Activated CD4-positive, alpha-beta T cell treated with anti-CD3 and anti-CD28 coated beads, Interleukin-2, amount 10 ng/mL, durations not matched to agents 7 days and 5 days (primary cell): Measurements from ENCODE around the gene MCCD1. TPM values are rescaled to one million over a fixed set of nuclear protein-coding genes. Genes with fewer than 3 reads are reported as not detected.
"Not testable (repeated sequence)": the region's sequence is repeated elsewhere in the genome, so short reads cannot be mapped to it uniquely, and the experiment has no call there.

ENCODE experiments used
- CTCF ChIA-PET: fragments of 350-600 bp; sonication (Branson Sonifier 250); formaldehyde crosslinking; loops from one replicate; lab custom pipeline; 2021; ENCODE audit warnings: antibody characterized with exemption; lab: Charles Lee
- POLR2A ChIA-PET: fragments of 350-600 bp; sonication (Branson Sonifier 250); formaldehyde crosslinking; loops from one replicate; lab custom pipeline; 2021; ENCODE audit warnings: antibody characterized with exemption; lab: Charles Lee
- DNase-seq: peaks from one replicate; pipeline ENCODE4 v3.0.0-alpha.2; 2020
- H3K27ac Mint-ChIP-seq: one replicate; pipeline ENCODE4 v1.8.0; 2021; ENCODE audit warnings: mild to moderate bottlenecking, moderate library complexity, mixed read lengths
- H3K27me3 Mint-ChIP-seq: one replicate; pipeline ENCODE4 v1.8.0; 2021; ENCODE audit warnings: mixed read lengths
- H3K36me3 Mint-ChIP-seq: one replicate; pipeline ENCODE4 v1.8.0; 2021; ENCODE audit warnings: low read depth, mixed read lengths
- H3K4me1 Mint-ChIP-seq: one replicate; pipeline ENCODE4 v1.8.0; 2021; ENCODE audit warnings: mixed read lengths
- H3K4me3 Mint-ChIP-seq: one replicate; pipeline ENCODE4 v1.8.0; 2021; ENCODE audit warnings: mild to moderate bottlenecking, moderate library complexity, mixed read lengths
- H3K9me3 Mint-ChIP-seq: one replicate; pipeline ENCODE4 v1.8.0; 2021; ENCODE audit warnings: mixed read lengths
- total RNA-seq, 2 experiments: library from RNA; stranded (reverse); gene quantifications; one replicate each; pipeline ENCODE4 v1.2.3, GENCODE V29; 2021

MCCD1 gene
- total RNA-seq, 2 experiments from 2014 or later = not detected

DNA sequence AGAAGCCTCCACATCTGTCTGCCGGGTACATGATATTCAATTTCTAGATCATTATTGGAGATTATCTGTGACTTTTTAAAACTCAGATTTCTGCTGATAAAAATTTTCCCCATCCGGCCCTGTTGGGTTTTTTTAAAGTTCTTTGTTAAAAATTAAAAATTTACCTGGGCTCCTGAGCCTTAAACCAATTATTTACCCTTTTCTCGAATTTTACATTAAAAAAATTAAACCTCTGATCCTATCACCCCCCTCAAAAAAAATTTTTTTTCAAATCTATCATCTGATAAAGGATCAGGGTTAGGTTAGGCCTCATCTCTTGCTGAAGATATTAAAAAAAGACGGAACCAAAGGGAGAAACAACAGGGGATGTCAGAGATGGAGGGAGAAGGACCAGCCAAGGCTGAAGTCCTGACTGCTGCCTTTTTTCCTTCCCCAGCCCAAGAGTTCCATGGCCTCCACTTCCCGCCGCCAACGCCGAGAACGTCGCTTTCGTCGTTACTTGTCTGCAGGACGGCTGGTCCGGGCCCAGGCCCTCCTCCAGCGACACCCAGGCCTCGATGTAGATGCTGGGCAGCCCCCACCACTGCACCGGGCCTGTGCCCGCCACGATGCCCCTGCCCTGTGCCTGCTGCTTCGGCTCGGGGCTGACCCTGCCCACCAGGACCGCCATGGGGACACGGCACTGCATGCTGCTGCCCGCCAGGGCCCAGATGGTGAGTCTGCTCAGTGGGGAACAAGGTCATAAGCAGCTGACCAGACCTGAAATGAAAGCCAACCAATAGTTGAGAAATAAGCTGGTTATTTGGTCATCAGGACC is 19.2 kb downstream of the MCCD1 start:
- ChIA-PET POLR2A (interaction anchor here (0.6 to 1.6 kb wide), 2 partner anchors 27 to 876 kb away, joined by 3 to 5 read pairs; partner anchors contain the start of gene TNF), CTCF (interaction anchor here (0.6 to 23.4 kb wide), 14 partner anchors 8 to 132 kb away, joined by 3 to 497 read pairs (median 6); partner anchors contain the start of genes LST1, LTA, LTB and NCR3)
- Mint-ChIP-seq H3K9me3 (no peaks in the 10 kb centered on the region), H3K27ac (peak overlapping the region; percentile 95), H3K4me1 (peaks cover 60% of the 10 kb centered on the region), H3K27me3 (no peaks in the 10 kb centered on the region), H3K36me3 (peaks cover 14% of the 10 kb centered on the region), H3K4me3 (peak overlapping the region; percentile 89)
- no peak for DNase-seq

DNA sequence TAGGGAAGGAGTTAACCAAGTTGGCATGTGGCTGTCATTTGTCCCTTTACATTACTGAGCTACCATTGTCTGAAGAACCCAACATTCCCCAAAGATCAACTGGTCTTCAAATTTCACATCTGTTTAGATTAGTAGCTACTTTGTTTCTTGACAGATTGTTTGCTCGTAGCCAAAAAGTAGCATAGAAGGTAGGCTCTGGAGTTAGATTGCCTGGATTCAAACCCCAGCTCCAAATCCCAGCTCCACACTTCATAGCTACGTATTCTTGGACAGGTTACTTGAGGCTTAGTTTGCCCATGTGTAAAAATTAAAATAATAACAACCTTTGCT is 19.7 kb downstream of the MCCD1 start:
- POLR2A ChIA-PET = interaction anchor here (0.6 to 1.6 kb wide), 2 partner anchors 26 to 876 kb away, joined by 3 to 5 read pairs; partner anchors contain the start of gene TNF
- no peaks in the 10 kb centered on the region for H3K27me3 Mint-ChIP-seq

DNA sequence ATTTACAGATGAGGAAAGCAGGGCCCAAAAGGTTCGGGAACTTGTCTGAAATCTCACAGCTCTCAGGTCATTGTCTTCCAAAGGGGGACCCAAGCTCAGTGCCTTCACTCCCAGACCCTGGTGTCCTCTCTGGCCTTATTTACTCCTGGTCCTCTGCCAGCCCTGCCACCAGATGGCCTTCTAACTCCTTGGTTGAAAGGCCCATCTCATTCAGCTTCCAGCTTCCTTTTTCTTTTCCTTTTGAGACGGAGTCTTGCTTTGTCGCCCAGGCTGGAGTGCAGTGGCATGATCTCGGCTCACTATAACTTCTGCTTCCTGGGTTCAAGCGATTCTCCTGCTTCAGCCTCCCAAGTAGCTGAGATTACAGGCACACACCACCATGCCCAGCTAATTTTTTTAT is 22.6 kb downstream of the MCCD1 start:
- H3K4me3 Mint-ChIP-seq, H3K9me3 Mint-ChIP-seq, H3K27me3 Mint-ChIP-seq: not testable (repeated sequence)
- Mint-ChIP-seq H3K36me3 (peaks cover 19% of the 10 kb centered on the region), H3K27ac (peak overlapping the region; percentile 62), H3K4me1 (peaks cover 56% of the 10 kb centered on the region)
- DNase-seq = peak; percentile 76
- ChIA-PET CTCF (interaction anchor here (0.5 to 23.4 kb wide), 26 partner anchors 9 to 512 kb away, joined by 3 to 497 read pairs (median 4); partner anchors contain the start of genes ABHD16A, BAG6, DDX39B and LST1), POLR2A (interaction anchor here (0.8 to 1.4 kb wide), 3 partner anchors 24 to 47 kb away, joined by 3 to 4 read pairs (median 3); partner anchors contain the start of gene TNF)

More for the DNA sequence above, 19.7 kb downstream of the MCCD1 start:
- CTCF ChIA-PET = interaction anchor here (0.8 to 23.4 kb wide), 10 partner anchors 10 to 124 kb away, joined by 3 to 497 read pairs (median 10); partner anchors contain the start of genes LST1, LTA, LTB and NCR3
- no peak overlapping the region for H3K27ac Mint-ChIP-seq
- no peaks in the 10 kb centered on the region for H3K9me3 Mint-ChIP-seq
- H3K36me3 Mint-ChIP-seq = peaks cover 16% of the 10 kb centered on the region
- peak overlapping the region; percentile 26 for H3K4me3 Mint-ChIP-seq
- peaks cover 56% of the 10 kb centered on the region for H3K4me1 Mint-ChIP-seq
- DNase-seq = no peak

DNA sequence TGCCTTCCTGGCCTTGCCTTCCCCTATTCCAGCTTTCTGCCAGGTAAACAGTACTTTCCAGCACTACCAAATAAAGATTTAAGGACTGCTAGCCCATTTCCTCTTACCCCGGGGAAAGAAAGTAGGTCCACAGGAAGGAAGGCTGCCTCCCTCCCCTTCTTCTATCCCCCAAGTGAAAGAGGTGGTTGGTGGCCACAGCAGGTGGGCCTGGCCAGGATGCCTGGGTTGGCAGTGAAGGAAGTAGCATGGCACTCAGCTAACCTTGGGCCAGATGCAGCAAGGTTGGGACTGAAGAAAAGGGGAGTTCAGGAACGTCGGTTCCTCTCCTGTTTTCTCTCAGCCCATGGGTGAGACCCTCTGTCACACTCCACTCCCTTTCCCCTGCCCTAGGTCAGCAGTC is 27.5 kb downstream of the MCCD1 start:
- H3K4me1 Mint-ChIP-seq = peaks cover 64% of the 10 kb centered on the region
- H3K36me3 Mint-ChIP-seq = peaks cover 41% of the 10 kb centered on the region
- no peak for DNase-seq
- H3K4me3 Mint-ChIP-seq = no peak overlapping the region
- H3K27ac Mint-ChIP-seq = peak overlapping the region; percentile 6
- no peaks in the 10 kb centered on the region for H3K27me3 Mint-ChIP-seq
- no peaks in the 10 kb centered on the region for H3K9me3 Mint-ChIP-seq
- ChIA-PET CTCF (interaction anchor here (0.8 to 23.4 kb wide), 7 partner anchors 9 to 42 kb away, joined by 3 to 497 read pairs (median 7); partner anchors contain the start of genes ATP6V1G2, LTB, NCR3 and NFKBIL1), POLR2A (no interaction called here)

DNA sequence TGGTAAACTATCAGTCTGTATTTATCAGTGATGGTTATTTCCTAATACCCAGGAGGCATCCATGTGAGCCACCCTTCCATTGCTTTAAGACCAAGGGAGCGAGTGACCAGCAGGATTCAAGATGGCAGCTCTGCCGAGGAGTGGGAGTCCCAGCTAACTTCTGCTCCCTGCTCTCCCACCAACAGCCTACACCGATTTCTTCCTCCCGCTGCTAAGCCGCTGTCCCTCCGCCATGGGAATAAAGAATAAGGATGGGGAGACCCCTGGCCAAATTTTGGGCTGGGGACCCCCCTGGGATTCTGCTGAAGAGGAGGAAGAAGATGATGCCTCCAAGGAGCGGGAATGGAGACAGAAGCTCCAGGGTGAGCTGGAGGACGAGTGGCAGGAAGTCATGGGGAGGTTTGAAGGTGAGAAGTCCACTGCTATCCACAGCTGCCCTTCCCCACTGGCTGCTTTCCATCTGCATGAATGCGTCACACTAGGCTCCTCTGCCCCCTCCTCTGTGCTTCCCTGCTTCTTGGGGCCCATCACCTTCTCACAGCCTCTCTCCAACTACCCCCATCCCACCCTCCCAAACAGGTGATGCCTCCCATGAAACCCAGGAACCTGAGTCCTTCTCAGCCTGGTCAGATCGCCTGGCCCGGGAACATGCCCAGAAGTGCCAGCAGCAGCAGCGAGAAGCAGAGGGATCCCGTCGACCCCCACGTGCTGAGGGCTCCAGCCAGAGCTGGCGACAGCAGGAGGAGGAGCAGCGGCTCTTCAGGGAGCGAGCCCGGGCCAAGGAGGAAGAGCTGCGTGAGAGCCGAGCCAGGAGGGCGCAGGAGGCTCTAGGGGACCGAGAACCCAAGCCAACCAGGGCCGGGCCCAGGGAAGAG is 28.9 kb downstream of the MCCD1 start:
- Mint-ChIP-seq H3K9me3 (no peaks in the 10 kb centered on the region), H3K27ac (peak overlapping the region; percentile 69), H3K4me1 (peaks cover 65% of the 10 kb centered on the region), H3K27me3 (peaks cover 7% of the 10 kb centered on the region), H3K36me3 (peaks cover 45% of the 10 kb centered on the region), H3K4me3 (no peak overlapping the region)
- POLR2A ChIA-PET = no interaction called here
- no peak for DNase-seq
- CTCF ChIA-PET = interaction anchor here (1.1 to 23.4 kb wide), 7 partner anchors 9 to 41 kb away, joined by 4 to 497 read pairs (median 5); partner anchors contain the start of genes ATP6V1G2, LST1, LTB and NCR3

DNA sequence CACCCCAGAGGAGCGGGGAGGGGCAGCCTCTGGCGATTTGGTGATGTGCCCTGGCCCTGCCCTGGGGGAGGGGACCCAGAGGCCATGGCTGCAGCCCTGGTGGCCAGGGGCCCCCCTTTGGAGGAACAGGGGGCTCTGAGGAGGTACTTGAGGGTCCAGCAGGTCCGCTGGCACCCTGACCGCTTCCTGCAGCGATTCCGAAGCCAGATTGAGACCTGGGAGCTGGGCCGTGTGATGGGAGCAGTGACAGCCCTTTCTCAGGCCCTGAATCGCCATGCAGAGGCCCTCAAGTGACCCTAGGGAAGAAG is 29.5 kb downstream of the MCCD1 start:
- Mint-ChIP-seq H3K4me3 (peak overlapping the region; percentile 62), H3K27me3 (peaks cover 11% of the 10 kb centered on the region), H3K4me1 (peaks cover 69% of the 10 kb centered on the region), H3K9me3 (no peaks in the 10 kb centered on the region), H3K27ac (peak overlapping the region; percentile 89), H3K36me3 (peaks cover 49% of the 10 kb centered on the region)
- no peak for DNase-seq
- CTCF ChIA-PET = interaction anchor here (1.1 to 23.4 kb wide), 7 partner anchors 8 to 40 kb away, joined by 4 to 497 read pairs (median 16); partner anchors contain the start of genes ATP6V1G2, LST1, LTB and NCR3
- POLR2A ChIA-PET = interaction anchor here (1.0 kb wide), 1 partner anchor 17 kb away, joined by 8 read pairs; the partner anchor contains the start of gene TNF

DNA sequence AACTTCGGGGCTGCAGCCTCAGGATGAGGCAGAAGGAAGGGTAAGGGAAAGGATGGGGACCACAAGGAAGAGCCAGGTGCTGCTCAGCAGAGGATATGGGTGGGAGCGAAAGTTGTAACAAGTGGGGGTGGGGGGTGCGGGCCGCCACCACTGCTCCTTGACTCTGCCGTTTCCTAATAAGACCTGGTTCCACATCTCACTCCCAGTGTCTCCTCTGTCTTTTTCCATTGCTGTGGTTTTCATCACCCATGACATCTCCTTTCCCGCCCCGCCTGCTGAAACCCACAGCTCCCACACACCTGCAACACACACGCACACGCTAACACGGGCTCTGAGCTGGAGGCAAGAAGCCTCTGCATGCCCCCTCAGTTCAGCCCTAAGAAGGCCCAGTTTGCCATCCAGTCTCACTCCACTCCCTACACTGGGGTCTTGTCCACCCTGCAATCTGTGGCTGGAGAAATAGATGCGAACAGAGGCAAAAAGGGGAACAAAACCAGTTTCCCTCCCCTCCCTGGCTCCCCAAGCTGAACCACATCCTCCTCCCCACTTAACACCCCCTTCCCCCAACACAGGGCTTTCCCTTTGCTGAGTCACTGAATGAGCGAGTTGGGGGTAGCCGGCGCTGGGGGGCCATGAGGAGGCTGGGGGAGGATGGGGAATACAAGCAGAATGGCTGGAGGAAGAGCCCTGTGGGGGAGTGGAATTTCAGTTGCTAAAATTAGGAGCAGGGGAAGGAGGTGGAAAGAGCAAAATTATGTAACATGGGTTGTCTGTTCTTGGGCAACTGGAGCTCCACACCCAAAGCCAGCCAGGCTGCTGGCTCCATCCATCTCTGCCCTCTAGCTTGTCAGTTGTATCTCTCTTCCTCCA is 30.1 kb downstream of the MCCD1 start:
- Mint-ChIP-seq H3K4me1 (peaks cover 72% of the 10 kb centered on the region), H3K4me3 (peak overlapping the region; percentile 62), H3K36me3 (peaks cover 52% of the 10 kb centered on the region), H3K27ac (peak overlapping the region; percentile 89), H3K27me3 (peaks cover 14% of the 10 kb centered on the region), H3K9me3 (no peaks in the 10 kb centered on the region)
- peak; percentile 59 for DNase-seq
- ChIA-PET POLR2A (interaction anchor here (0.6 to 1.6 kb wide), 4 partner anchors 10 to 22 kb away, joined by 3 to 8 read pairs (median 5); partner anchors contain the start of gene TNF), CTCF (interaction anchor here (1.3 to 23.4 kb wide), 8 partner anchors 8 to 40 kb away, joined by 3 to 497 read pairs (median 16); partner anchors contain the start of genes LTA, LTB, NCR3 and TNF)

DNA sequence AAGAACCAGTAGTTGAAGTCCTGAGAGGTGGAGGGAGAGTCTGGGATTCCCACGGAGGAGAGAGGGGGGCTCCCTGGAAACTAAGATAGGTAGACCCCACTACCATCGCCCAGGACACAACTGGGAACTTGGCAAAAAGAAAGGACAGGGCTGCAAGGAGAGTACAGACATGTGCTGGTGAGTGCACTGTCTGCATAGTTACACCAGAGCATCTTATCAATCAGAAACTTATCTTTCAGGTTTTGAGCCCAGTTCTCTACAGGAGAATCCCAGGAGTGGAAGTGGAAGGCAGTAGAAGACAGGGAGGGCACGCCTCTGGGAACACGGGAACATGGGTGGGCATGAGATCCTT is 30.8 kb downstream of the MCCD1 start:
- Mint-ChIP-seq H3K9me3 (no peaks in the 10 kb centered on the region), H3K36me3 (peaks cover 53% of the 10 kb centered on the region), H3K4me1 (peaks cover 72% of the 10 kb centered on the region), H3K27me3 (peaks cover 15% of the 10 kb centered on the region), H3K4me3 (peak overlapping the region; percentile 62), H3K27ac (peak overlapping the region; percentile 89)
- ChIA-PET POLR2A (interaction anchor here (0.5 to 1.6 kb wide), 4 partner anchors 9 to 28 kb away, joined by 3 to 6 read pairs (median 4); no protein-coding TSS in a partner anchor), CTCF (interaction anchor here (1.3 to 23.4 kb wide), 8 partner anchors 9 to 39 kb away, joined by 3 to 497 read pairs (median 16); partner anchors contain the start of genes LTA, LTB, NCR3 and TNF)
- DNase-seq = no peak

DNA sequence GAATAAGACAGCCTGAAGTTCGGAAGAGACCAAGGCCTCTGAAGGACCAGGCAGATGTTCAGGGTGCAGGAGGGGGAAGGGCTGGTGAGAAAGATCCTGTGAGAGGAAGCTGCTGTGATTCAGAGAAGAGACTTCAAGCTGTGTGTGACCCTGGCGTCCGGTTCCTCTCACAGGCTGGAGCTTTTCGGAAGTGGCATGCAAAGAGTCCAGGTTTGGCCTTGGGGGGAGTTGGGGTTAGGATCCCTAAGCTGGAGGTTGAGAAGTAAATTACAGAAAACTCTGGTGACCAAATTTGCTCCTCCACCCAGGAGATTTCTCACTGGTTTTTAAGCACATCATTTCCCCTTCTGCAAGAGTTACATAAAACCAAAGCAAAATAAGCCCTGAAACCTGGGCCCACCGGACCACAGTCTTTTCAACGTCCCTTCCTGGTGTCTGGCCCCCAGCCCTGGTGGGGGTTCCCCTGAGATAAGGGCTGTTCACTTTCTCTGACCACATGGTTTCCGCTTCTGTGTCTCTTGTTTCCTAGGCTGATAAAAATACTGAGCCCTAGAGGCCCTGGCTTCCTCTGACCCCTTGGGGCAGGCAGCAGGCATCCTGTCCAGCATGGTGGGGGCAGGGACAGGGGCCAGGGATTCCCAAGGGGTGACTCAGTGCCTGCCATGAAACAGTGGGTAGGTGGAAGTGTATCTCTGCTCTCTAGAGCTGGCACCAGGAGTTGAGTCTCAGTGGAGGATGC is 31.4 kb downstream of the MCCD1 start:
- Mint-ChIP-seq H3K4me3 (peak overlapping the region; percentile 62), H3K4me1 (peaks cover 73% of the 10 kb centered on the region), H3K27me3 (peaks cover 21% of the 10 kb centered on the region), H3K36me3 (peaks cover 59% of the 10 kb centered on the region), H3K9me3 (no peaks in the 10 kb centered on the region), H3K27ac (peak overlapping the region; percentile 89)
- ChIA-PET CTCF (interaction anchor here (0.6 to 23.4 kb wide), 8 partner anchors 10 to 39 kb away, joined by 3 to 497 read pairs (median 16); partner anchors contain the start of genes LST1, LTA, LTB and NCR3), POLR2A (interaction anchor here (0.5 to 1.6 kb wide), 4 partner anchors 8 to 27 kb away, joined by 3 to 6 read pairs (median 4); partner anchors contain the start of gene TNF)
- peak; percentile 66 for DNase-seq

DNA sequence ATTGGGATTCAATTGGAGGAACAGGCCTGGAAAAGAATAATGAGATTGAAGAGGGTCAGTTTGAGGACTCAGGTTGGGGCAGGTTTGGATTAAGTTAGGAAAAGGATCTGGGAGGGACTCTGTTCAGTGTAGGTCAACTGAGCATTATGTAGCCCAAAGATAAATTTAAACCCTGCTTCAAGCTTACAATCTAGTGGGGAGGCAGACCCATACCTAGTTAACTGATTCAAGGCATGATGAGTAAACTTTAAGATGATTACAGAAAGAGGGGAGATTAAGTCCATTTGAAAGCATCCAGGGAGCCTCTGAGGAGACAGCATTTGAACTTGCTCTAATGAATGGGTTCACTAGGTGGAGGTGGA is 31.9 kb downstream of the MCCD1 start:
- Mint-ChIP-seq H3K9me3 (no peaks in the 10 kb centered on the region), H3K27ac (no peak overlapping the region), H3K27me3 (peaks cover 26% of the 10 kb centered on the region), H3K36me3 (peaks cover 64% of the 10 kb centered on the region), H3K4me3 (peak overlapping the region; percentile 62), H3K4me1 (peaks cover 77% of the 10 kb centered on the region)
- ChIA-PET POLR2A (interaction anchor here (0.9 kb wide), 1 partner anchor 15 kb away, joined by 3 read pairs; the partner anchor contains the start of gene TNF), CTCF (interaction anchor here (3.0 to 23.4 kb wide), 6 partner anchors 10 to 38 kb away, joined by 14 to 497 read pairs (median 21); partner anchors contain the start of genes LTA, LTB, NCR3 and TNF)
- DNase-seq = no peak
